A549 (cell line): Measurements from ENCODE around the gene POLR2C.

Experiments used
- CHD2 ChIP-seq: fragments of 150-350 bp; IDR thresholded peaks from 2 replicates; pipeline ENCODE4 v1.6.1; 2014; ENCODE audit warnings: low read length; ENCODE audit not compliant: partially characterized antibody
- EP300 ChIP-seq, 2 experiments: fragments of >200 bp; sonication (Bioruptor Twin); formaldehyde crosslinking; IDR thresholded peaks; 2 replicates in 1 of 2; 3 replicates in 1 of 2; pipeline ENCODE4 v1.6.1; 2016 to 2017
- JUNB ChIP-seq: fragments of >200 bp; sonication (Bioruptor Twin); formaldehyde crosslinking; IDR thresholded peaks from 2 replicates; pipeline ENCODE4 v1.6.1; 2016
- MAZ ChIP-seq: fragments of 150-350 bp; IDR thresholded peaks from 2 replicates; pipeline ENCODE4 v1.6.1; 2014; ENCODE audit warnings: antibody characterized with exemption, low read depth, low read length, borderline replicate concordance
- POLR2A ChIP-seq: IDR thresholded peaks from 2 replicates; pipeline ENCODE4 v1.6.1; 2012; ENCODE audit warnings: mild to moderate bottlenecking, low read length
- TFCP2L1 ChIP-seq: fragments of 250-450 bp; sonication (Bioruptor Pico); IDR thresholded peaks from 2 replicates; pipeline ENCODE4 v1.5.0; 2021; ENCODE audit warnings: mild to moderate bottlenecking
- ZSCAN20 ChIP-seq: fragments of 250-450 bp; sonication (Bioruptor Pico); IDR thresholded peaks from 2 replicates; pipeline ENCODE4 v1.8.0; 2022; ENCODE audit warnings: mild to moderate bottlenecking, moderate library complexity
- TF ChIP-seq, protein P1 (sequence below): IDR thresholded peaks from 2 replicates; pipeline ENCODE4 v1.6.1; 2012; ENCODE audit warnings: low read depth, borderline replicate concordance
- TF ChIP-seq, protein P2 (sequence below): fragments of >200 bp; sonication (Bioruptor Twin); formaldehyde crosslinking; IDR thresholded peaks from 3 replicates; pipeline ENCODE4 v1.5.1; 2016
- TF ChIP-seq, protein P3 (sequence below): fragments of 250-450 bp; sonication (Bioruptor Pico); IDR thresholded peaks from 2 replicates; pipeline ENCODE4 v1.5.0; 2021; ENCODE audit warnings: mild to moderate bottlenecking, moderate library complexity, borderline replicate concordance
- TF ChIP-seq, protein P4 (sequence below): IDR thresholded peaks from 2 replicates; pipeline ENCODE4 v1.6.1; 2012

DNA sequence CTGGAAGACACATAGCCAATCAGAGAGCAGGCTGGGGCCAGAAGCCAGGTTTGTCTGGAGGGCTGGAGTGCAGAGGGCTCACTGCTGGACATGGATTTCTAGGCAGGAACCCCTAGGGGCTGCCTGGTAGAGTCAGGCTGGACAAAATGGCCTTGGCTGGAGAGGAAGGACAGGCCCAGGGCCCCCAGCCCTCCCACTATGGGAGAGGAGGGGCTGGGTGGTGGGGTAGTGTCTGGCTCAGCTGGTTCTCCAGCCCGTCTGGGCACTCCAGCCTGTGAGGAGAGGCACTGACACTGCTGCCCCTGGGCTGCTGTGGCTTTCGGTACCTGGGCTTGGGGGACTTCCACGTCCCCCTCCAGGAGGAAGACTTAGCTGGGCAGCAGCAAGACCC lies 45.6 kb downstream of the POLR2C start:
- TF ChIP-seq EP300 (IDR thresholded peaks at IDR 0.05) = no peak
- TF ChIP-seq, protein P1, sequence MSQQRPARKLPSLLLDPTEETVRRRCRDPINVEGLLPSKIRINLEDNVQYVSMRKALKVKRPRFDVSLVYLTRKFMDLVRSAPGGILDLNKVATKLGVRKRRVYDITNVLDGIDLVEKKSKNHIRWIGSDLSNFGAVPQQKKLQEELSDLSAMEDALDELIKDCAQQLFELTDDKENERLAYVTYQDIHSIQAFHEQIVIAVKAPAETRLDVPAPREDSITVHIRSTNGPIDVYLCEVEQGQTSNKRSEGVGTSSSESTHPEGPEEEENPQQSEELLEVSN = no peak
- TF ChIP-seq, protein P2, sequence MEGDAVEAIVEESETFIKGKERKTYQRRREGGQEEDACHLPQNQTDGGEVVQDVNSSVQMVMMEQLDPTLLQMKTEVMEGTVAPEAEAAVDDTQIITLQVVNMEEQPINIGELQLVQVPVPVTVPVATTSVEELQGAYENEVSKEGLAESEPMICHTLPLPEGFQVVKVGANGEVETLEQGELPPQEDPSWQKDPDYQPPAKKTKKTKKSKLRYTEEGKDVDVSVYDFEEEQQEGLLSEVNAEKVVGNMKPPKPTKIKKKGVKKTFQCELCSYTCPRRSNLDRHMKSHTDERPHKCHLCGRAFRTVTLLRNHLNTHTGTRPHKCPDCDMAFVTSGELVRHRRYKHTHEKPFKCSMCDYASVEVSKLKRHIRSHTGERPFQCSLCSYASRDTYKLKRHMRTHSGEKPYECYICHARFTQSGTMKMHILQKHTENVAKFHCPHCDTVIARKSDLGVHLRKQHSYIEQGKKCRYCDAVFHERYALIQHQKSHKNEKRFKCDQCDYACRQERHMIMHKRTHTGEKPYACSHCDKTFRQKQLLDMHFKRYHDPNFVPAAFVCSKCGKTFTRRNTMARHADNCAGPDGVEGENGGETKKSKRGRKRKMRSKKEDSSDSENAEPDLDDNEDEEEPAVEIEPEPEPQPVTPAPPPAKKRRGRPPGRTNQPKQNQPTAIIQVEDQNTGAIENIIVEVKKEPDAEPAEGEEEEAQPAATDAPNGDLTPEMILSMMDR = no peak
- no peak for TF ChIP-seq MAZ
- TF ChIP-seq, protein P3, sequence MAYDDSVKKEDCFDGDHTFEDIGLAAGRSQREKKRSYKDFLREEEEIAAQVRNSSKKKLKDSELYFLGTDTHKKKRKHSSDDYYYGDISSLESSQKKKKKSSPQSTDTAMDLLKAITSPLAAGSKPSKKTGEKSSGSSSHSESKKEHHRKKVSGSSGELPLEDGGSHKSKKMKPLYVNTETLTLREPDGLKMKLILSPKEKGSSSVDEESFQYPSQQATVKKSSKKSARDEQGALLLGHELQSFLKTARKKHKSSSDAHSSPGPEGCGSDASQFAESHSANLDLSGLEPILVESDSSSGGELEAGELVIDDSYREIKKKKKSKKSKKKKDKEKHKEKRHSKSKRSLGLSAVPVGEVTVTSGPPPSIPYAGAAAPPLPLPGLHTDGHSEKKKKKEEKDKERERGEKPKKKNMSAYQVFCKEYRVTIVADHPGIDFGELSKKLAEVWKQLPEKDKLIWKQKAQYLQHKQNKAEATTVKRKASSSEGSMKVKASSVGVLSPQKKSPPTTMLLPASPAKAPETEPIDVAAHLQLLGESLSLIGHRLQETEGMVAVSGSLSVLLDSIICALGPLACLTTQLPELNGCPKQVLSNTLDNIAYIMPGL = no peak
- TF ChIP-seq CHD2 = no peak
- TF ChIP-seq, protein P4, sequence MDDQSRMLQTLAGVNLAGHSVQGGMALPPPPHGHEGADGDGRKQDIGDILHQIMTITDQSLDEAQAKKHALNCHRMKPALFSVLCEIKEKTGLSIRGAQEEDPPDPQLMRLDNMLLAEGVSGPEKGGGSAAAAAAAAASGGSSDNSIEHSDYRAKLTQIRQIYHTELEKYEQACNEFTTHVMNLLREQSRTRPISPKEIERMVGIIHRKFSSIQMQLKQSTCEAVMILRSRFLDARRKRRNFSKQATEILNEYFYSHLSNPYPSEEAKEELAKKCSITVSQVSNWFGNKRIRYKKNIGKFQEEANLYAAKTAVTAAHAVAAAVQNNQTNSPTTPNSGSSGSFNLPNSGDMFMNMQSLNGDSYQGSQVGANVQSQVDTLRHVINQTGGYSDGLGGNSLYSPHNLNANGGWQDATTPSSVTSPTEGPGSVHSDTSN = no peak
- TF ChIP-seq POLR2A = no peak
- no peak for TF ChIP-seq TFCP2L1 (CRISPR knock-in tag)
- no peak for TF ChIP-seq JUNB
- no peak for TF ChIP-seq ZSCAN20 (CRISPR knock-in tag)
